Hepatocyte (in vitro differentiated cells): ENCODE data around the gene SOX8. TPM values are rescaled to one million over a fixed set of nuclear protein-coding genes. Genes with fewer than 3 reads are reported as not detected.

Source experiments
- DNase-seq: peaks from one replicate; pipeline ENCODE4 v3.0.0-alpha.2; 2016; ENCODE audit warnings: low spot score
- H2AFZ ChIP-seq: fragments of 200-600 bp; sonication (generic); 2 replicates; pipeline ENCODE4 v1.6.0; 2016; ENCODE audit warnings: antibody characterized with exemption, mild to moderate bottlenecking
- H3K27ac ChIP-seq: fragments of 200-600 bp; sonication (generic); 2 replicates; pipeline ENCODE4 v1.5.1; 2016; ENCODE audit warnings: mild to moderate bottlenecking
- H3K27me3 ChIP-seq: fragments of 200-600 bp; sonication (generic); 2 replicates; pipeline ENCODE4 v1.6.1; 2016
- H3K36me3 ChIP-seq: fragments of 200-600 bp; sonication (generic); replicated peaks from 2 replicates; pipeline ENCODE4 v1.5.1; 2016; ENCODE audit warnings: low read depth; ENCODE audit not compliant: insufficient read depth
- H3K4me1 ChIP-seq: fragments of 200-600 bp; sonication (generic); 2 replicates; pipeline ENCODE4 v1.5.1; 2016; ENCODE audit warnings: mild to moderate bottlenecking, moderate library complexity; ENCODE audit not compliant: insufficient read depth
- H3K4me2 ChIP-seq: fragments of 200-600 bp; sonication (generic); 2 replicates; pipeline ENCODE4 v1.6.0; 2016
- H3K4me3 ChIP-seq: fragments of 200-600 bp; sonication (generic); 2 replicates; pipeline ENCODE4 v1.5.1; 2016; ENCODE audit warnings: mild to moderate bottlenecking
- H3K79me2 ChIP-seq: fragments of 200-600 bp; sonication (generic); 2 replicates; pipeline ENCODE4 v1.6.0; 2017; ENCODE audit warnings: mild to moderate bottlenecking
- H3K9me2 ChIP-seq: fragments of 200-600 bp; sonication (generic); replicated peaks from 2 replicates; pipeline ENCODE4 v1.6.0; 2017; ENCODE audit warnings: mild to moderate bottlenecking; ENCODE audit not compliant: insufficient read depth
- H3K9me3 ChIP-seq: fragments of 200-600 bp; sonication (generic); 2 replicates; pipeline ENCODE4 v1.5.1; 2016; ENCODE audit warnings: low read depth, mild to moderate bottlenecking
- H4K20me1 ChIP-seq: fragments of 200-600 bp; sonication (generic); 2 replicates; pipeline ENCODE4 v1.6.0; 2016; ENCODE audit warnings: mild to moderate bottlenecking; ENCODE audit not compliant: insufficient read depth, poor library complexity, severe bottlenecking
- CTCF ChIP-seq: fragments of 200-600 bp; sonication (generic); IDR thresholded peaks from 2 replicates; pipeline ENCODE4 v1.5.1; 2016; ENCODE audit warnings: antibody characterized with exemption, mild to moderate bottlenecking; ENCODE audit not compliant: poor library complexity
- EZH2 ChIP-seq: fragments of 200-600 bp; sonication (generic); IDR thresholded peaks from 2 replicates; pipeline ENCODE4 v1.6.1; 2016; ENCODE audit warnings: antibody characterized with exemption, mild to moderate bottlenecking, borderline replicate concordance
- EZH2phosphoT487 ChIP-seq: fragments of 200-600 bp; sonication (generic); IDR thresholded peaks from one replicate; pipeline ENCODE4 v1.6.1; 2018; ENCODE audit warnings: antibody characterized with exemption, mild to moderate bottlenecking, low read depth, moderate library complexity; ENCODE audit not compliant: unreplicated experiment, severe bottlenecking
- WGBS: methylation state at CpG from one replicate; pipeline ENCODE4 v1.1.6; 2016; ENCODE audit warnings: low lambda C conversion rate; ENCODE audit errors: missing lambda C conversion rate; 5-methylcytosine and 5-hydroxymethylcytosine counted together
- polyA plus RNA-seq: library from polyadenylated mRNA; unstranded; fragments of >200 nt; fragmentation: Nextera tagmentation; extraction: Ambion mirVana; gene quantifications from 2 replicates; pipeline ENCODE4 v1.2.1, GENCODE V29; 2016
- total RNA-seq: library from RNA; depleted of rRNA; stranded (reverse); fragments of >200 nt; gene quantifications from 2 replicates; pipeline ENCODE4 v1.2.3, GENCODE V29; 2014

Gene SOX8
- total and polyA plus RNA-seq, 2 experiments from 2014 or later, result 3.8 to 4.7 TPM

GRCh38 chr16:1027501-1027815 lies 45.9 kb downstream of the SOX8 start:
- Histone ChIP-seq H3K9me2 (no peaks in the 10 kb centered on the region), H3K79me2 (no peaks in the 10 kb centered on the region), H3K36me3 (no peaks in the 10 kb centered on the region), H3K4me2 (no peak overlapping the region), H3K4me1 (peaks cover 16% of the 10 kb centered on the region), H3K4me3 (no peak overlapping the region), H4K20me1 (no peaks in the 10 kb centered on the region), H2AFZ (no peak overlapping the region), H3K27me3 (no peaks in the 10 kb centered on the region), H3K27ac (no peak overlapping the region), H3K9me3 (no peaks in the 10 kb centered on the region)
- WGBS, result 92% methylated on average over 22 of the region's 22 CpGs
- TF ChIP-seq EZH2 (no peak), EZH2phosphoT487 (no peak), CTCF (no peak)
- DNase-seq, result no peak

GRCh38 chr16:1028056-1028455 lies 46.5 kb downstream of the SOX8 start:
- Histone ChIP-seq H3K4me2 (no peak overlapping the region), H4K20me1 (no peaks in the 10 kb centered on the region), H3K4me1 (peaks cover 16% of the 10 kb centered on the region), H3K9me2 (no peaks in the 10 kb centered on the region), H3K4me3 (no peak overlapping the region), H3K36me3 (no peaks in the 10 kb centered on the region), H3K9me3 (no peaks in the 10 kb centered on the region), H3K27ac (no peak overlapping the region), H3K79me2 (no peaks in the 10 kb centered on the region), H2AFZ (no peak overlapping the region), H3K27me3 (no peaks in the 10 kb centered on the region)
- TF ChIP-seq EZH2phosphoT487 (no peak), EZH2 (no peak), CTCF (no peak)
- 81% methylated on average over 15 of the region's 15 CpGs for WGBS
- DNase-seq, result no peak

- DNase-seq, result no peak
- 72% methylated on average over 26 of the region's 39 CpGs for WGBS
- H3K4me3 ChIP-seq, result no peak overlapping the region
- H3K79me2 ChIP-seq, result no peaks in the 10 kb centered on the region
- no peaks in the 10 kb centered on the region for H3K9me3 ChIP-seq
- H3K27me3 ChIP-seq, result no peaks in the 10 kb centered on the region
- H3K27ac ChIP-seq, result no peak overlapping the region
- H3K4me2 ChIP-seq, result no peak overlapping the region
- TF ChIP-seq CTCF (no peak), EZH2 (no peak), EZH2phosphoT487 (no peak)
- no peaks in the 10 kb centered on the region for H4K20me1 ChIP-seq
- H2AFZ ChIP-seq, result no peak overlapping the region
- no peaks in the 10 kb centered on the region for H3K36me3 ChIP-seq
- peaks cover 16% of the 10 kb centered on the region for H3K4me1 ChIP-seq
- H3K9me2 ChIP-seq, result no peaks in the 10 kb centered on the region
Measured at GRCh38 chr16:1028524-1029258, 47.1 kb downstream of the SOX8 start.

GRCh38 chr16:1029259-1029545 lies 47.6 kb downstream of the SOX8 start:
- no peaks in the 10 kb centered on the region for H3K9me2 ChIP-seq
- WGBS, result 94% methylated on average over 14 of the region's 14 CpGs
- no peak overlapping the region for H3K27ac ChIP-seq
- H2AFZ ChIP-seq, result no peak overlapping the region
- H3K79me2 ChIP-seq, result no peaks in the 10 kb centered on the region
- no peaks in the 10 kb centered on the region for H3K9me3 ChIP-seq
- H3K4me2 ChIP-seq, result no peak overlapping the region
- H3K36me3 ChIP-seq, result no peaks in the 10 kb centered on the region
- TF ChIP-seq CTCF (no peak), EZH2phosphoT487 (no peak), EZH2 (no peak)
- no peaks in the 10 kb centered on the region for H3K27me3 ChIP-seq
- no peak for DNase-seq
- H3K4me1 ChIP-seq, result peaks cover 16% of the 10 kb centered on the region
- H4K20me1 ChIP-seq, result no peaks in the 10 kb centered on the region
- H3K4me3 ChIP-seq, result no peak overlapping the region
